HCEC 1CT (cell line): Measurements from ENCODE around the gene DLG2.
"Not testable (repeated sequence)": the region's sequence is repeated elsewhere in the genome, so short reads cannot be mapped to it uniquely, and the experiment has no call there.

Experiments
- DNase-seq: peaks from one replicate; pipeline ENCODE4 v3.0.0-alpha.2; 2017

Gene DLG2

GRCh38 chr11:85307366-85307765 lies 319.8 kb downstream of the DLG2 start:
- peak; percentile 66 for DNase-seq

DNA sequence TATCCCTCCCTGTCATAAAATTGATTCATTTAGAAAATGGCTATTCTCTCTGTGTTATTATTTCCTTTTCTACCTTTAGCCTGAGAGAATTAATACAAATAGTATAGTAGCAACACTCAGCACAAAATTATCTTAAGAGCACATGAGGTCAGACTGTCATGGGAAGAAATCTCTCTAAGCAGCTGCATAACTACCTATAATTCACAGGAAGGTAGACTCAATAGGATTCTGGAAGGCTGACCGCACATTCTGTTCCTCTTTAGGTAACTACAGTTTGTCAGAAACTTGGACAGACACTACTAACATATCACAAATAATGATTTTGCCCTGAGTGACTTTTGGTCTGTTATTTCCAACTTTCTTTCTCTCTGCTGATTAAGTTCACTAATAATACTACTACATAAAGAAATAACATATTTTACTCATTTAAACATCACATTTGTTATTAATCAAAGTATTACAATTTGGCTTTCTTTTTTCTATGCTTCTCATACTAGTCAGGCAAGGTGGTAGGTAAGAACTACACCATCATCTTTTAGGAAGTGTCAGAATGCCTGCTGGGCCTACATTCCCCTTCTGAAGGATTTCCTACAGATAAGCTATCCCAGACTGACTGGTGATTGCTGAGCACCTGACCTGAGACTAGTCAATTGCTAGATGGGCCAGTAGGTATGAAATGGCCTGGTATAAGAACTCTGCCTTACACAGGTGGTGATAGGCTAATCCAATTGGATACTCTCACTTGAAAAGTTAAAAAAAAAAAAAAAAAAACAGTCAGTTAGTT lies 325.1 kb downstream of the DLG2 start:
- DNase-seq: no peak

DNA sequence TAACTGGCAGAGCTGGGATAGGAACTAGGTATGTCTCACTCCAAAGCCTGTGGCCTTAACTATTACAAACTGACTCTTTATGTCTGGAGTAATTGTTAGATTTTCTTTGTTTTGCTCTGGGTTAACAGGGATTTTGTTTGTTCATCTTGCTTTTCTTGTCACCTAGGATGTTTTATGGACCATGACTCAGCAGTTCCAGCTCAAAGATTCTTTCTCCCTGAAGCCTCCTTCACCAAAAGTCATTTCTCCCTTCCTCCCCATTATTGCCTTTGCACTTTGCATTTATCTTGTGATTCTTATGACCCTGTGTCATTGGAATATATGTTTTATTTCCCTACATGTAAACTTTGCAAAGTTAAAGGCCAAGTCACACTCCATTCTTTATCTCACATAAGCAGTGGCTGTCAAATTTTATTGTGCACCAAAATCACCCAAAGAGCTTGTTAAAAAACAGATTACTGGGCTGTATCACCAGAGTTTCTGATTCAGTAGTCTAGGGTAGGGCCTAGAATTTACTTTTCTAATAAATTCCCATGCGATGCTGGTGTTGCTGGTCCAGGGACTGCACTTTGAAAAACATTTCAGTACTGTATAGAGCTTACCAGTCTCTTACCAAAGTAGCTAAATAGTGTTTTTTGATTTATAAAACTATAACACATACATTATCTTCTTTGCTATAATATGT lies 327.7 kb downstream of the DLG2 start:
- DNase-seq: no peak

GRCh38 chr11:85295694-85296271 lies 331.4 kb downstream of the DLG2 start:
- no peak for DNase-seq

DNA sequence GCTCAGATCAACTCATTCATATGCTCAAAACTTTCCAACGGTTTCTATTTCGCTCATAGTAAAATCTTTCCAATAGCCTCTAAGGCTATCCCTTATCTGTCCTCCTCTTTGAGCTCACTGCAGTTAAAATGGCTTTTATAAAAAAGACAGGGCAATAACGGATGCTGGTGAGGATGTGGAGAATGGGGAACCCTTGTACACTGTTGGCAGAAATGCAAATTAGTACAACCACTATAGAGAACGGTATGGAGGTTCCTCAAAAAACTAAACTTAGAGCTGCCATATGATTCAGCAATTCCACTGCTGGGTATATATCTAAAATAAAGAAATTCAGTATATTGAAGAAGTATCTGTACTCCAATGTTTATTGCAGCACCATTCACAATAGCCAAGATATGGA lies 345.6 kb downstream of the DLG2 start:
- DNase-seq: no peak

- no peak for DNase-seq
Observed at GRCh38 chr11:85279267-85279666, 347.9 kb downstream of the DLG2 start.

DNA sequence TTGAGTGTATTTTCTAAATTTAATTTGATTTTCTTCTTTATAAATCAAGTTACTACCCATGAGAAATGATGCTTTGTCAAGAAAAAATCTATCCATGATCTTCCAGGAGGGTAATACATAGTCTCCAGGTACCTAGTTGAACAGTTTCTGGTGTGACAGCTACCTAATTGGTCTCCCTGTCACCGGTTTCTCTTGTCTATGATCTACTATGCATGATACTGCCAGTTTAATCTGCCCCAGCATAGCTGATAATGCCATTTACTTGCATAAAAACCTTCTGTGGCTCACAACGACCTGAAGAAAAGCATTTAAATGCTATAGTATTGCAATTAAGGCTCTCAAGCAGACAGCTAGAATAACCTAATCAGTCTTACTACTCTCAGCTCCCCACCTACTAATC lies 349.5 kb downstream of the DLG2 start:
- DNase-seq: no peak

GRCh38 chr11:85276332-85276731 lies 350.8 kb downstream of the DLG2 start:
- no peak for DNase-seq

- not testable (repeated sequence) for DNase-seq
Observed at GRCh38 chr11:85270315-85270714, 356.8 kb downstream of the DLG2 start.

- no peak for DNase-seq
Observed at GRCh38 chr11:85269109-85269508, 358.0 kb downstream of the DLG2 start.

DNA sequence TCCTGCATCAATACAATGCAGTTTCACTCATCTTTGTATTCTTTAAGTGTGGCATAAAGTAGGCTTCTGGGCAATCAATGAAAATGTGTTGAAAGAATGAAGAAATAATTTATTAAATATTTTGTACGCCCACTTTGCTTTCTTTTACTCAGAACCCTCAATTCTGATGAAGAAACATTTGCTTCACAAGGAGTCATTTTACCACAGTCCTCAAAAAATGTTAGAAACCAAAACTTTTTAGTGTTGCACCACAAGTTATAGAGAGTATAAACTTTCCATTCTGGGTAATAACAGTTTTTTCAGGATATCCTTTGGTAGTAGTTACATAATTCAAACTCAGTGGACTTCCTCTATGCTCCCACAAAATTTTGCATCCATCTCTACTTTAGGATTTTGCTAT lies 360.5 kb downstream of the DLG2 start:
- DNase-seq: no peak

DNA sequence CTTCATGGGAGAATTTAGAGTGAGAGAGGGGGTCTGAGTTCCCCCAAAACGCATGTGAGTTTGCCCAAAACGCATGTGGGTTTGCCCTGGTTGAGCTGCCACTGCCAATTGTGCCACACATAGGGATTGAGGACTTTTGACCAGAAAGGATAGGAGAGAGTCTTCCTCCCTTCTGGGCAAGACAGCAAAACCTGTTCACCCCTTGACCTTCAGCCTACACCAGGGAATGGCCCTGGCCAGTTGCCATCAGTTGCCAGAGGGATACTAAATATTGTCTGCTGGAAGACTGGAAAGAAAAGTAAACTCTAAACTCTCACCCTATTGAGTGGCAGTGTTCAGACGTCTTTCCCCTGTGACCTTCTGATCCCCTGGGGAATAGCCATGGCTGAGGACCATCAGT lies 363.8 kb downstream of the DLG2 start:
- no peak for DNase-seq

DNA sequence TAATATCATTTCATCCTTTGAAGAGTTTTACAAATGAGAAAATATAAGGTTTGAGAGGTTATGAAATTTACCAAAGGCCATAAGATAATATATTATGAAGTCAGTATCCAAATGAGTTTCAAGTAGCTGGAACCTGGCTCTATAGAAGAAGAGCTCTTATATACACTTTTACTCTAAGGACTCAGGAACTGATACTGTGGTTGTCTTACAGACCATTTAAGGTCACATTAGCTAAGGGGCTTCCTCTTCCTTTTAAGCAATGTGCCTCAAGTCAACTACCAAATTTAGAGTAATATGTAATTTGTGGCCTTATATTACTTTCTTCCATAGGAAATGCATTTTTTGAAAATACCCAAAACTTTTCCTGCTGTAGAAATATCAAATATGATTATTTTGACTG lies 369.3 kb downstream of the DLG2 start:
- no peak for DNase-seq

- no peak for DNase-seq
Observed at GRCh38 chr11:85256433-85256832, 370.7 kb downstream of the DLG2 start.

DNA sequence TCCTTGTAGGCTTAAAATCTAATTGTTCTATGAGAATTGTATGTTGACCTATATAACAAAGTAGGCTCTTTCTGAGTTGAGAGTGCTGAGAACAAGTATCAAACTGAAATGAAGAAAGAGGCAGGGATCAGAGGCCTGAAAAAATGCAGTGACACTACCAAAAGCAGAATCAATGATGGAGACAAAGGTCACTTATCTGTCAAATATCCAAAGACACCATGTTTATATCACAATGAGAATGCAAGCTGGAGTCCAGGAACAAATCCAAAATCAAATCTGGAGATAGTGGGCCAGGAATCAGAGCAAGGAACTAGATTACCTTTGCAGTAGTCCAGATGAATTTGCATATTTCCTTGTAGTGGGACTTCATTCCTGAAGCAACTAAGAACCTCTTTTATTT lies 377.7 kb downstream of the DLG2 start:
- no peak for DNase-seq

DNA sequence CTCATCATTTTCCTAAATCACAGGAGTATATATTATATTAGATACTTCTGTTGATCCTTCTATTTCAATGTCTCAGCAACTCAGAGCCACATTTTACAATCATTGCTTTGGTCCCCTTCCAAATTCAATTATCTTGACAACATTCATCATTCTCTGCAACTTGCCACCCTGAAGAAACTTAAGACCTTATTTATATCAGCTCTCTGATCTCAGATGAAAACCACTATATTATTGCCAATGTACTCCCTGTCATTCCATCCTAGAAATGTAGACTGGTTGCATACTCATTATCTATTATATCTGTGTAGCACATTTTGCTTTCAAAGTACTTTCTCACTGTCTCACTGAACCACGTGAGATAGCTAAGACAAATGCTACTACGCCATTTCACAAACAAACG lies 379.3 kb downstream of the DLG2 start:
- DNase-seq: no peak

DNA sequence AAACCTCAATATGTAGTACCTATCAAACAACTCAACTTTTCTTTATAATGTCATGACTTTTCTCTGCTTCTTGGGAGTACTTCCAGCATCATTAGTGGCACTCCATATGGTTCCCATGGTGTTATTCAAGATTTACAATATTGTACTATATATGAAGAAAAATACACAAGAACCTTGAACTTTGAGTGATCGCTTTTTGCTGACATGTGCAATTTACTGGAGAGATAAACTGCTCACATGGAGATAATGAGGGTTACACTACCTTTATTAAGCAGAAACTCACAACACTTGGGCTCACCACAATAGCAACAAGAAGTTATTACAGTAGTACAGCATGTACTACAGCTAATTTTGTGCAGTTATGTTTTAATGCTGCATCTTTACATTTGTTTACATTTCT lies 388.2 kb downstream of the DLG2 start:
- no peak for DNase-seq

DNA sequence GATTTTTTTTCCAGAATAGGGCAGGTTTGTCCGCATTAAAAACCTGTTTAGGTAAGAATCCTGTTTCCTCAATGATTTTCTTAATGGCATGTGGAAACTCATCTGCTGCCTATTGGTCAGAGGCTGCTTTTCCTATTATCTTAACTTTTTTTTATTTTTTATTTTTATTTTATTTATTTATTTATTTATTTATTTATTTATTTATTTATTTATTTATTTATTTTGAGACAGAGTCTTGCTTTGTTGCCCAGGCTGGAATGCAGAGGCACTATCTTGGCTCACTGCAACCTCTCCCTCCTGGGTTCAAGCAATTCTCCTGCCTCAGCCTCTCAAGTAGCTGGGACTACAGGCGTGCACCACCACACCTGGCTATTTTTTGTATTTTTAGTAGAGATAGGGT lies 389.1 kb downstream of the DLG2 start:
- DNase-seq: not testable (repeated sequence)

GRCh38 chr11:85236211-85236610 lies 390.9 kb downstream of the DLG2 start:
- no peak for DNase-seq

DNA sequence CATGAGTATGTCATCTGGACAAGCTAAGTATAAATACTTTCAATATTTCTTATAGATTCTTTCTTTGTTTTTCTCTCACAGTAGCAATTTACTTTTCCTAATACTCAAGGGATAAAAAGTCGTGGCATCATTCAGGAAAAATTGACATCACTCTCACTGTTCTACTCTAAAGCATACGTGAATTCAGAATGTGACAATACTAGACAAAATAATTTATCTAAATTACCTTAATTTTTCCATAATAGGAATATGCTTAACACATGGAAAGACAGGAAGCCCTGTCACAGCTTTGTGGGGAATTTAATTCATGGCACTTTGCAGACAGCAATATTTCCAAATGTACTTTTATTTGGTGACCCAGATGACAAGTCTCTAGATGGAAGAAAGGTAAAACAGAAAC lies 394.6 kb downstream of the DLG2 start:
- no peak for DNase-seq

DNA sequence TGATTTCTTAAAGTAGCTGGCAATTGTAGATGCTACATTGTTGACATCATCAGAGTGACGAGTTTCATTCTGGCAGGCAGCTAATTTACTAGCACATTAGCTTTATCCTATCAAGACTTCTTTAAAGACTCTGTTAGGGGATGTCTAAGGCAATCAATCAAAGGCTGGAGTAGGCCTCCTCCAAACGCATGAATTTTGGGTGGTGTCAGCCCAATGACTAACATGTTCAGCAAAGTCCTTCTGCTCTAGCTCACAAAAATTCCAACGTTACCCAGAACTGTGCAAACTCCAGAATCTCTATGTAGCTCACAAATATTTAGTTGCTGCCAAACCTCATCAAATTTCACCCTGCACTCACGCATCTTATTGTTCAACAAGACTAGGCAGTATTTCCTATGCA lies 395.6 kb downstream of the DLG2 start:
- no peak for DNase-seq

GRCh38 chr11:85229723-85230122 lies 397.4 kb downstream of the DLG2 start:
- DNase-seq: not testable (repeated sequence)

DNA sequence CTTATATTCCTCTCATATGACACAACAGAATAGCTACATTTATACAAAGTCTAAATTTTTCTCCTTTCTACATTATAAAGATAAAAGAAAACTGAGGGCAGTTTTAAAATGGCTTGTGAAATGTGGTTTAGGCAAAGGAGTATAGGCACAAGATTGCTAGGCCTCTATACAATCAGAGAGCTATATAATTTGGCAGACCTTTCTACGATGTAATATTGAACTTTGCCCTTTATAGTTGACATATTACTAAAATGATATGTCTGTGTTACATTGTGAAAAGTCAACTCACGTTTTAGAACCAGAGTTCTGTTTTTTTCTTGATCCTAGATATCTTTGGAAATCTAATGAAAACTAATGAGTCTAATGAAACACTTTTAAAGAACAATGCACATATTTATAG lies 430.2 kb downstream of the DLG2 start:
- DNase-seq: no peak

DNA sequence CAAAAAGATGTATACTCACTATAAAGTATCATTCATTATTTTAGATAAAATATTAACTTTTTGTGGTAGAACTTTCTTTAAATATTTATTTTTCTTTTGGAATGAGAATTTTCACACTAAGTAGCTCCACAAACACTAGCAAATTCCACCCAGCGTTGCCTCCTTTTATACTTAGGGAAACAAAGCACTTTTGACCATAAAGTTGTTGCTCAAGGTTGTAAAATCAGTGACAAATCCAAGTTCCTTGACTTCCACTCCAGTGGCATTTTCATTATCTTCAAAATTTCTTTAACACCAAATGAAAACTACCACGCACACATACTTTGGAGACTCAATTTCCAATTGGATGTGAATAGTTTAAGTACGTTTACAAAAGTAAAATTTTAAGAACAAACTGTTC lies 431.2 kb downstream of the DLG2 start:
- DNase-seq: no peak
